ENCODE results near the gene LTA4H. TPM values are rescaled to one million over a fixed set of nuclear protein-coding genes. Genes with fewer than 3 reads are reported as not detected.
A peak's percentile ranks its signal among the peaks of the same experiment; 100 is the strongest.
"Not testable (repeated sequence)": the region's sequence is repeated elsewhere in the genome, so short reads cannot be mapped to it uniquely, and the experiment has no call there.

LTA4H gene
- total RNA-seq, 1 donor from 2014 or later = 266 TPM

DNA sequence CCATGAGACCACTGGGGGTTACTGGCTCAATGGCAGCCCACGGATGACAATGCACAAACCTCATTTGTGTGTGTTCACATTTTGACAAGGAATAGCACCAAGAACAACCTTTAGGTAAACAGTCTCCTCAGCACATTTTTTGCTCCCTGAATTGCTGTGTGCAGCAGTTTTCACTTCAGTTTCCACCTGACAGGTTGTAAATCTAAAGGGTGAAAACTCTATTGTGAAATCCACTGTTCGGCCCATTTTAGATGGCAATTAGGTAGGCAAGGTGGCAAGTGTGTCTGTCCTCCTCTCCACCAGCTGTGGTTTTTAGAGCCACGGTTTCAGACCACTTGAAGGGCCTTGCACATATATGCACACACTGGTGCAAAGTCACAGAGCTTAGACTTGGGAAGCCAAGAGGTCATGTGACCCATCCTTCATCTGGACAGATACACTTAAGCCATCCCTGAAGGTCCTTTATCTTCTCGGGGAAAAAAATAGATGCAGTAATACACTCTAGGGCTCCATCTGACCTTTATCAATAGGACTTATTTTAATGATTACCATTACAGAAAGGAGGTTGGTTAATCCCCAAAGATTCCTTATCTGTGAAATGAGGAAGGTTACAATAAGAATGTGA, 62.4 kb downstream of the LTA4H start:
- Histone ChIP-seq H3K27ac (no peak overlapping the region), H2AFZ (replicated peaks) (no peak overlapping the region), H3F3A (ENCODE audit: low read depth) (no peaks in the 10 kb centered on the region), H3K79me2 (ENCODE audit: low read depth) (no peaks in the 10 kb centered on the region), H3K36me3 (no peaks in the 10 kb centered on the region), H3K9ac (no peak overlapping the region), H3K27me3 (no peaks in the 10 kb centered on the region), H3K4me1 (no peaks in the 10 kb centered on the region), H3K4me3 (no peak overlapping the region), H4K20me1 (ENCODE audit: low read depth) (no peaks in the 10 kb centered on the region), H3K4me2 (no peak overlapping the region), H3K9me3 (ENCODE audit: low read depth) (no peaks in the 10 kb centered on the region)
- no peaks in the 10 kb centered on the region for H3K4me1 Mint-ChIP-seq
- no peak overlapping the region for H3K4me3 Mint-ChIP-seq
- peaks cover 3% of the 10 kb centered on the region for H3K27me3 Mint-ChIP-seq (ENCODE audit: insufficient read depth, low read depth)
- H3K36me3 Mint-ChIP-seq = no peaks in the 10 kb centered on the region
- no peak overlapping the region for H3K27ac Mint-ChIP-seq
- no peak for DNase-seq (ENCODE audit: low spot score)
- TF ChIP-seq EZH2phosphoT487 (IDR thresholded peaks at IDR 0.05) (no peak), CTCF (IDR thresholded peaks at IDR 0.05) (no peak), EZH2 (IDR thresholded peaks at IDR 0.05) (no peak)
- H3K9me3 Mint-ChIP-seq = peaks cover 12% of the 10 kb centered on the region

- TF ChIP-seq CTCF (IDR thresholded peaks at IDR 0.05) (no peak), EZH2 (IDR thresholded peaks at IDR 0.05) (no peak), EZH2phosphoT487 (IDR thresholded peaks at IDR 0.05) (no peak)
- H3K4me3 Mint-ChIP-seq = no peak overlapping the region
- DNase-seq (ENCODE audit: low spot score) = peak; percentile 10
- Histone ChIP-seq H3K4me3 (no peak overlapping the region), H3K4me2 (no peak overlapping the region), H3K27ac (no peak overlapping the region), H3K4me1 (no peaks in the 10 kb centered on the region), H3K36me3 (no peaks in the 10 kb centered on the region), H3F3A (ENCODE audit: low read depth) (no peaks in the 10 kb centered on the region), H3K27me3 (no peaks in the 10 kb centered on the region), H3K9ac (no peak overlapping the region), H4K20me1 (ENCODE audit: low read depth) (no peaks in the 10 kb centered on the region), H3K79me2 (ENCODE audit: low read depth) (no peaks in the 10 kb centered on the region), H3K9me3 (ENCODE audit: low read depth) (no peaks in the 10 kb centered on the region), H2AFZ (replicated peaks) (peak overlapping the region; percentile 80)
- peaks cover 12% of the 10 kb centered on the region for H3K9me3 Mint-ChIP-seq
- H3K4me1 Mint-ChIP-seq = no peaks in the 10 kb centered on the region
- peaks cover 3% of the 10 kb centered on the region for H3K27me3 Mint-ChIP-seq (ENCODE audit: insufficient read depth, low read depth)
- H3K27ac Mint-ChIP-seq = peak overlapping the region; percentile 11
- H3K36me3 Mint-ChIP-seq = no peaks in the 10 kb centered on the region
Measured at GRCh38 chr12:95970905-95971304, 64.5 kb downstream of the LTA4H start.

DNA sequence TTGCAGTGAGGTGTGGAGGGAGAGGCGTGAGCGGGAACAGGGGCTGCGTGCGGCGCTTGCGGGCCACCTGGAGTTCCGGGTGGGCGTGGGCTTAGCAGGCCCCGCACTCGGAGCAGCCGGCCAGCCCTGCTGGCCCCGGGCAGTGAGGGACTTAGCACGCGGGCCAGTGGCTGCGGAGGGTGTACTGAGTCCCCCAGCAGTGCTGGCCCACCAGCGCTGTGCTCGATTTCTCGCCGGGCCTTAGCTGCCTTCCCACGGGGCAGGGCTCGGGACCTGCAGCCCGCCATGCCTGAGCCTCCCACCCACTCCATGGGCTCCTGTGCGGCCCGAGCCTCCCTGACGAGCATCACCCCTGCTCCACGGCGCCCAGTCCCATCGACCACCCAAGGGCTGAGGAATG, 66.3 kb downstream of the LTA4H start:
- H2AFZ ChIP-seq (replicated peaks); DNase-seq (ENCODE audit: low spot score); H3K79me2 ChIP-seq (ENCODE audit: low read depth); H3K27ac Mint-ChIP-seq; H3K36me3 ChIP-seq; H3K27me3 ChIP-seq; H3K4me3 Mint-ChIP-seq; H4K20me1 ChIP-seq (ENCODE audit: low read depth); H3K36me3 Mint-ChIP-seq; H3K27me3 Mint-ChIP-seq (ENCODE audit: insufficient read depth, low read depth); H3K4me3 ChIP-seq; H3K9ac ChIP-seq; H3K4me2 ChIP-seq; H3F3A ChIP-seq (ENCODE audit: low read depth); H3K27ac ChIP-seq; H3K9me3 ChIP-seq (ENCODE audit: low read depth); H3K4me1 Mint-ChIP-seq; H3K4me1 ChIP-seq: not testable (repeated sequence)
- peaks cover 12% of the 10 kb centered on the region for H3K9me3 Mint-ChIP-seq

DNA sequence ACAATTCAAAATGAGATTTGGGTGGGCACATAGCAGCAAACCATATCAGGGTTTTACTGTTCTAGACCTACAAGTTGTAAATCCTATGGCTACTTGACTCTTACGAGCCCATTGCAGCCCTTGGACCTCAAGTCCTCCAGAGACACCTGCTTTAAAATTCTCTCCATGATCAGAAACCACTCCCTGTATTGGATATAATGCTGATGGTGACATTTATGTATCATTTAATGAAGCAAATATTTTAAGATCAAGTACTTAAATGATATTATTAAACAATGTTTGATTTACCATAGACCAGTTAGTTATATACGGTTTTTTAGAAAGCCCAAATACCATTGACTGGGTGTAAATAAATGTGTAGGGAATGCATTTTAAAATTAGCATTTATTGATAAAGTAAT, 68.1 kb downstream of the LTA4H start:
- TF ChIP-seq CTCF (IDR thresholded peaks at IDR 0.05) = no peak
- no peak for TF ChIP-seq EZH2phosphoT487 (IDR thresholded peaks at IDR 0.05)
- TF ChIP-seq EZH2 (IDR thresholded peaks at IDR 0.05) = no peak
- DNase-seq (ENCODE audit: low spot score) = no peak
- H3K9me3 Mint-ChIP-seq = peaks cover 12% of the 10 kb centered on the region
- H3K36me3 Mint-ChIP-seq = no peaks in the 10 kb centered on the region
- no peak overlapping the region for H3K4me3 Mint-ChIP-seq
- Histone ChIP-seq H3K9me3 (ENCODE audit: low read depth) (no peaks in the 10 kb centered on the region), H3F3A (ENCODE audit: low read depth) (no peaks in the 10 kb centered on the region), H4K20me1 (ENCODE audit: low read depth) (no peaks in the 10 kb centered on the region), H3K36me3 (no peaks in the 10 kb centered on the region), H3K9ac (no peak overlapping the region), H3K4me3 (no peak overlapping the region), H3K79me2 (ENCODE audit: low read depth) (no peaks in the 10 kb centered on the region), H3K4me2 (no peak overlapping the region), H2AFZ (replicated peaks) (no peak overlapping the region), H3K27me3 (no peaks in the 10 kb centered on the region), H3K27ac (no peak overlapping the region), H3K4me1 (no peaks in the 10 kb centered on the region)
- H3K27ac Mint-ChIP-seq = no peak overlapping the region
- H3K4me1 Mint-ChIP-seq = no peaks in the 10 kb centered on the region
- peaks cover 3% of the 10 kb centered on the region for H3K27me3 Mint-ChIP-seq (ENCODE audit: insufficient read depth, low read depth)
